Liver (tissue), 3 donors: ENCODE results near the gene ZNF582.

ENCODE experiments used
- REST ChIP-seq: IDR thresholded peaks from 2 replicates; pipeline ENCODE4 v1.6.1; 2016; ENCODE audit warnings: antibody characterized with exemption, mild to moderate bottlenecking
- TAF1 ChIP-seq: conservative IDR thresholded peaks from 2 replicates; pipeline ENCODE4 v1.6.1; 2016; ENCODE audit warnings: antibody characterized with exemption, mild to moderate bottlenecking
- TF ChIP-seq, protein P1 (sequence below): fragments of 150-350 bp; IDR thresholded peaks from 2 replicates; pipeline ENCODE4 v1.5.1; 2017; ENCODE audit warnings: improper control_type of control experiment, low read depth, low read length; ENCODE audit not compliant: missing input control
- donor health status: healthy.
- donor health status: healthy.

DNA sequence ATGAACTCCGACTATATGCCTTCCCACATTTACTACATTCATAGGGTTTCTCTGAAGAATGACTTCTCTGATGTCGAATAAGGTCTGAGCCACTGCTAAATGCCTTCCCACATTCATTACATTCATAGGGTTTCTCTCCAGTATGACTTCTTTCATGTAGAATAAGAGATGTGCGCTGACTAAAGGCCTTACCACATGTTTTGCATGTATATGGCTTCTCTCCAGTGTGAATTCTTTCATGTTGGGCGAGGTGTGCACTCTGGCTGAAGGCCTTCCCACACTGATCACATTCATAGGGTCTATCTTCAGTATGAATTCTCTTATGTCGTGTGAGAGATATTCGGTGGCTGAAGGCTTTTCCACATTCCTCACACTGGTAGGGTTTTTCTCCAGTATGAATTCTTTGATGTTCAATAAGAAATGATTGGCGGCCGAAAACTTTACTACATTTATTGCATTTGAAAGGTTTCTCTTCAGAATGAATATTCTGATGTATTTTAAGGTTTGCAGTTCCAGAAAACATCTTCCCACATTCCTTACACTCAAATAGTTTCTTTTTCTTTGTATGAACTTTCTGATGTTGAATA lies 48.0 kb upstream of the ZNF582 start:
- no peak for TF ChIP-seq TAF1
- TF ChIP-seq, protein P1, sequence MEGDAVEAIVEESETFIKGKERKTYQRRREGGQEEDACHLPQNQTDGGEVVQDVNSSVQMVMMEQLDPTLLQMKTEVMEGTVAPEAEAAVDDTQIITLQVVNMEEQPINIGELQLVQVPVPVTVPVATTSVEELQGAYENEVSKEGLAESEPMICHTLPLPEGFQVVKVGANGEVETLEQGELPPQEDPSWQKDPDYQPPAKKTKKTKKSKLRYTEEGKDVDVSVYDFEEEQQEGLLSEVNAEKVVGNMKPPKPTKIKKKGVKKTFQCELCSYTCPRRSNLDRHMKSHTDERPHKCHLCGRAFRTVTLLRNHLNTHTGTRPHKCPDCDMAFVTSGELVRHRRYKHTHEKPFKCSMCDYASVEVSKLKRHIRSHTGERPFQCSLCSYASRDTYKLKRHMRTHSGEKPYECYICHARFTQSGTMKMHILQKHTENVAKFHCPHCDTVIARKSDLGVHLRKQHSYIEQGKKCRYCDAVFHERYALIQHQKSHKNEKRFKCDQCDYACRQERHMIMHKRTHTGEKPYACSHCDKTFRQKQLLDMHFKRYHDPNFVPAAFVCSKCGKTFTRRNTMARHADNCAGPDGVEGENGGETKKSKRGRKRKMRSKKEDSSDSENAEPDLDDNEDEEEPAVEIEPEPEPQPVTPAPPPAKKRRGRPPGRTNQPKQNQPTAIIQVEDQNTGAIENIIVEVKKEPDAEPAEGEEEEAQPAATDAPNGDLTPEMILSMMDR = no peak
- no peak for TF ChIP-seq REST
